GM18951 (cell line): ENCODE results near the gene CMTM7.

ENCODE experiments used
- POLR2A ChIP-seq: IDR thresholded peaks from 4 replicates; pipeline ENCODE4 v1.6.1; 2011; ENCODE audit warnings: mild to moderate bottlenecking; ENCODE audit not compliant: insufficient read length, insufficient read depth; ENCODE audit errors: extremely low read depth
- in situ Hi-C: fragments of 300-500 bp; cut with MboI; formaldehyde crosslinking; loops from one replicate; pipeline ENCODE4 v1.12.0; 2022; ENCODE audit warnings: low sequenced_read_pairs, mixed read lengths, inconsistent platforms; ENCODE audit not compliant: unreplicated experiment

CMTM7 gene

GRCh38 chr3:32454111-32454510 is 62.5 kb downstream of the CMTM7 start:
- in situ Hi-C loops: no loop called here

DNA sequence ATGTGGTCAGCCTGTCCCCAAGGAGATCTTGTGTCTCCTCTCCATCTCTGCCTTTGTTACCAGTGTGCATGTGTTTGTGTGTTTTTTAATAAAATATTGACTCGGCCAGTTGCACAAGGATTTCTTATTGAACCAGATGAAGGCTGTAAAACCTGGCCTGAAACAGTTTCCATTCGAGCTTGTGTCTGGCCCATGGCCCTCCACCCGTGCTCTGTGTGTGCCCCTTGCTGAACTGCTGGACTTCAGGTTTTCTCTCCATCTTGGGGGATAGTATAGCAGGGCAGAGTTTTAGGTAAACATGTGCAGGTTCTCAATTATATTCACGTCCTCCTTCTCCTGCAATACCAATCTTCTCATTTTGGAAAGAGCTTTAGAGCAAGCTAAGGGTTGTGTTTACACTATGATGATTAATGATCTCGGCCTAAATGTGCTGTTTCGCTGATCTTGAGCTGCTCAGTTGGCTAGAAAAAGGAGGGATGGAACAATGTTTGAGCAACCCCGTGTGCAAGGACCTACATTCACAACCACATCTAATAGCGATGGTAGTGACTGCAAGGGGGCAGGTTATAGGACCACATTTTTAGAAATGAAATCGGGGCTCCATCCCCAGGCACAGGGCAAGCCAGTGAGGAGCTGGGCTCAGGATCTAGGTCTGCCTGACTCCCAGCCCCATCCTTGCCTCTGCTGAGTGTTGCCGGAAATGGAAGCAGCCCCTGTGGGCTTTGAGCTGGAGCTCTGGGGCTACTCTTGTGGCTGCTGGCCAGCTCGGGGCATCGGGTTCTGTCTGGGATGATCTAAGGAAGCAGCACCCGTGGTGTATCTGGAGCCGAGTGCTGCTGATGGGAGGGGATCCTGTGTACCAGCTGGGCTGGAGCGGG is 63.3 kb downstream of the CMTM7 start:
- in situ Hi-C loops: no loop called here
- no peak for TF ChIP-seq POLR2A

More at GRCh38 chr3:32454111-32454510, 62.5 kb downstream of the CMTM7 start:
- no peak for TF ChIP-seq POLR2A

DNA sequence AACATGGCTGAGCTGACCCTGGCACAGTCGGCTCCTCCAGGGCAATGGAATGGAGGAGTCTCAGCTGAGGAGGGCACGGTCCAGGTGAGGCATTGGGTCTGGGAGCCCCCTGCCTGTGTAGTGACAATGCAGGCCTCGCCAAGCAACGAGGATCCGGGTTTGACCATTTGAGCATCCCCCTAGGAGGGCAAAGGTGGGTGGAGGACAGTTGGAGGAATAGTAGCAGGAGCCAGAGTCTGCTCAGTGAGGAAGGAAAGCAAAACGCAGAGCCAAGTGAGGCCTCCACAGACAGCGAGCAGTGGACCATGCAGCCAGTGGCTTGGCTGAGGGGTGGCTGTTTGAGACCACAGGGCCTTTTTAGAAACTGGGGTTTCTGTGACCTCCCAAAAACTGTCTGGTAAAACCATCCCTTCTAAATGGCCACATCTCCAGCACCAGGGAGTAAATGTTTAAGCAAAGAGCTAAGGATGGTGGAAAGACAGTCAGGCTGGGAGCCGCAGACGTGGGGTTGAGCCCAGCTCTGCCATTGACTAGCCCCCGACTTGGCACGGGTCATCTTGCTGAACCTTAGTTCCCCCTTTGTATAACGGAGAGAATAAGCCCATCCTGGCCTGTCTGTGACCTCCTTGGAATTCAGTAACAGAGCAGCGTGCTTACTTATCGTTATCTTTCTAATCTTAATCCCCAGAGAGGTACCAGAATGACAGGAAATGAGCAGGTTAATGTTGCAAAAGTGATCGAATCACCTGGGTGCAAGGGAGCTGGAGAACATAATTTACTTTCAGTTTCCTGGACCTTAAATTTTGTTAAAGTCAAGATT is 64.2 kb downstream of the CMTM7 start:
- in situ Hi-C loops: no loop called here
- no peak for TF ChIP-seq POLR2A

DNA sequence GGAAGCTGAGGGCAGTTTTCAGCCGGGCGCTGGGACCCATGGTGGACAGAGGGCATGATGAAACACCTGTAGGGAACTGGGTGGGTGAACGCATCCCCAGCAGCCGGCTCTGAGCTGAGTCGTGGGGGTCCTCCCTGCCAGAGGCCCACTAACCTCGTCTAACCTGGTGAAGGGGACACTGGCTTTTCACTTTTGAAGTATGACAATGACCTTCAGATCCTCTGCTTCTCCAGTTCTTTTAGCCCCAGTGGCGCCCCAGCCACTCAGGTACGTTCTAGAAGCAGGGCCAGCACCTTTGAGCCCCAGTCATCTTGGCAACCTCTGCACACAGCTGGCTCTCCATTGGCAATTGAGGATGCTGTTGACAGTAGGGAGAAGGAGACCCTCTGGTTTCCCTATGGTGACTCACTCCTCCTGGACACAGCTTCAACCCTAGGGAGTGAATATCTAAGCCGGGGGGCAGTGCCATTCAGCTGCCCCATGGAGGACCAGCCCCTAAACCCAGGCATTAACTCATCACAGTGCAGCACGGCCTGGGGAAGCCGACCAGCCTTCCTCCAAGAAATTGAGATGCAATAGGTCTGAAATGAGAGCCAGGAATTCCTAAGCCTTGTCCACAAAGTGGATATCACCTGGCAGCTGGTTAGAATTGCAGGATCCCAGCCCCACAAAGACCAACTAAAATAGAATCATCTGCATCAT is 64.9 kb downstream of the CMTM7 start:
- no peak for TF ChIP-seq POLR2A
- in situ Hi-C loops: no loop called here

DNA sequence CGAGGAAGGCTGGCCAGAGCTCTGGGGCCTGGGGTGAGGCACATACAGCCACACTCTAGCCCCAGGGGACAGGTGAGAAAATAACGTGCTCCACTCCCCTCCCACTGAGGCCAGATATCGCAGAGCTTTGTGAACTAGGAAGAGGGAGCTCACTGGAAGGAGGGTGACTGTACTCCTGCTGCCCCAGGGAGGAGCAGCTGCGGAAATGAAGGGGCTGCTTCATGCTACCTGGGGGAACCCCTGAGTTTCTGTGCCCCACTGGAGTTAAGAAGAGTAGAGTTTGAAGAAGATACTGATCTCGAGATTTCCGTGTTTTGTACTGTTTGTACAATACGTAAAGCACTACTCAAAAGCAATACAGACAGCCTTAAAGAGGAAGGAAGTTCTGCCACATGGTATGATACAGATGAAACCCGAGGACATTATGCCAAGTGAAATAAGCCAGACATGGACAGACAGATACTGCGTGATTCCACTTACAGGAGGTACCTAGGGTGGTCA is 66.4 kb downstream of the CMTM7 start:
- in situ Hi-C loops: no loop called here
- TF ChIP-seq POLR2A: no peak

DNA sequence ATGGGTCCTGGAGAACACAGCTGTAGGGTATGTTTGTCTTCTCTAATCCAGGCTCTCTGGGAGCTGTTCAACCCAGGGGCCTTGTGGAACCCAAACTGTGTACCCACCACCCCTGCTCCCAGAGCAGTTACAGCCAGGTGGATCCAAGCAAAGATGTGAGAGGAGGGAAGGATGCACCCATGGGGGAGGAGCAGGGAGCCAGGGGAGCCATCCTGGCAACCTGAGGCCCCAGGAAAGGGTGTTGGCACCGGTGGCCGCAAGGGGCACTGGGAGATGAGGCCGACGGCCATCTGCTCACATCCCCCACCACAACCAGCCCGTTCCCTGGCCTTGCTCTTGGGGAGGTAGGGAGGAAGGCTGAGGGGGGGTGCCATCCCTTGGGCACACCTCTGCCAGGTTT is 67.8 kb downstream of the CMTM7 start:
- TF ChIP-seq POLR2A: no peak
- in situ Hi-C loops: no loop called here

DNA sequence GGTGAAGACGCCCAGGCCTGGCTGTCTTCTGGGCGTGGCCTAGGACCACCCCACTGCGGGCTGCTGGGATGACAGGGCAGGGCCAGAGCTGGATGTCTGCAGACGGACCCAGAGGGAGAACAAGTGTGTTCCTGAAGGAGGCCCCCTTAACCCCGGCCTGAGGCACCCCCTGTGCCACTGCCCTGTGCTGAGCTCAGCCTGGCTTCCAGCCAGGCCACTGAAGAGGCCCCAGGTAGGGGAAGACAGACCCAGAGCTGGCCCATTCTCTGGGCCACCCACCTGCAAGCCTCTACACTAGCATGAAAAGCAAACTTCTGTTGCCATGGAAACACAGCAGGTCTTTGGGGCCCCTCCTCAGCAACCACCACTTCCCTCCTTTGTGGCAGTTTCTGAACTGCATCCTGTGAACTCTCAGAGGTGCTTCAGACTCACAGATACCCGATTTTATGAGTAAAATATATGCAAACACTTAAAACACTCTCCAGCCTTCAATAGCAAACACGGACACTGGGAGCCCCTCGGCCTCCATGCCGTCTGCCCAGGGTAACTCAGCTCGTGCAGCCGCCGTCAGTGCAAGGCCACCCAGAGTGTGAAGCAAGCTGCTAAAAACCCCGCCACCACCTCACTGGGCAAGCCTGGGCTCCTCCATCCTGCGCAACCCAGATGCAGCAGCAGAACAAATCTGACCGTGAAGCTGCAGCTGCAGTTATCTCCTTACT is 68.5 kb downstream of the CMTM7 start:
- no peak for TF ChIP-seq POLR2A
- in situ Hi-C loops: loop anchor here (10.0 kb wide), 1 partner anchor 85 kb away; no protein-coding TSS in a partner anchor

GRCh38 chr3:32460817-32461496 is 69.3 kb downstream of the CMTM7 start:
- in situ Hi-C loops: loop anchor here (10.0 kb wide), 1 partner anchor 86 kb away; no protein-coding TSS in a partner anchor

DNA sequence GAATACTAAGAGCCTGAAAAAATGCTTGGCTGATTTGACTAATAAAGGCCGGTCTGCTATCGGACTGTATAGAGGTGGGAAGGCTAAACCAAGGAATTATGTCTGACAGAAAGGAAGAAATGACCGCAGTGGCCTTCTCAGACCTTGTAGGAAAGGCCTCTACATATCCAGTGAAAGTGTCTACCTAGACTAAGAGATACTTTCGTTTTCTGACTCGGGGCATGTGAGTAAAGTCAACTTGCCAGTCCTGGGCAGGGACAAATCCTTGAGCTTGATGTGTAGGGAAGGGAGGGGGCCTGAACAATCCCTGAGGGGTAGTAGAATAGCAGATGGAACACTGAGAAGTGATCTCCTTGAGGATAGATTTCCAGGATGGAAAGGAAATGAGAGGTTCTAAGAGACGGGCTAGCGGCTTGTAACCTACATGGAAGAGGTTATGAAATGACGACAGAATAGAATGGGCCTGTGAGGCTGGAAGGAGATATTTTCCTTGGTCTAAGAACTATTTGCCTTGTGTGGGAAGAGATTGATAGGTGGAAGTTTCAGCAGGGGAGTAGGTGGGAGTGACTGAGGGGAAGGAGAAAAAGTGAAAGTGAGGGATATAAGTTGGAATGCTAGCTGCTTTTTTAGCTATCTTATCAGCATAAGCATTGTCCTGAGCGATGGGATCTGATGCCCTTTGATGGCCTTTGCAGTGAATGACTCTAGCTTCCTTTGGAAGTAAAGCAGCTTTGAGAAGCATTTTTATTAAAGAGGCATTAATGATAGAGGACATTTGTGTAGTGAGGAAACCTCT is 70.7 kb downstream of the CMTM7 start:
- in situ Hi-C loops: loop anchor here (10.0 kb wide), 1 partner anchor 88 kb away; no protein-coding TSS in a partner anchor

DNA sequence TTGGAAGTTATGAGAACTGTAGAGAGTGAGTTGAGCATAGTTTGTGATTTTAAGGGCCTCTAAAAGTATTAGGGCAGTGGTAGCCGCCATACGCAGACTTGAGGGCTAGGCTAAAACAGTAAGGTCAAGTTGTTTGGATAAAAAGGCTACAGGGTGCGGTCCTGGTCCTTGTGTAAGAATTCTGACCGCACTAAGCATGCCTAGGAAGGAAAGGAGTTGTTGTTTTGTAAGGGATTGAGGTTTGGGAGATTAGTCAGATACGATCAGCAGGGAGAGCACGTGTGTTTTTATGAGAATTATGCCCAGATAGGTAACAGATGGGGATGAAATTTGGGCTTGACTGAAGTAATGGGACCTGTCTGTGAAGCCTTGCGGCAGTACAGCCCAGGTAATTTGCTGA is 71.8 kb downstream of the CMTM7 start:
- in situ Hi-C loops: loop anchor here (10.0 kb wide), 1 partner anchor 89 kb away; no protein-coding TSS in a partner anchor

- in situ Hi-C loops: loop anchor here (10.0 kb wide), 1 partner anchor 90 kb away; no protein-coding TSS in a partner anchor
These were observed 73.1 kb downstream of the CMTM7 start for GRCh38 chr3:32464726-32465125.

DNA sequence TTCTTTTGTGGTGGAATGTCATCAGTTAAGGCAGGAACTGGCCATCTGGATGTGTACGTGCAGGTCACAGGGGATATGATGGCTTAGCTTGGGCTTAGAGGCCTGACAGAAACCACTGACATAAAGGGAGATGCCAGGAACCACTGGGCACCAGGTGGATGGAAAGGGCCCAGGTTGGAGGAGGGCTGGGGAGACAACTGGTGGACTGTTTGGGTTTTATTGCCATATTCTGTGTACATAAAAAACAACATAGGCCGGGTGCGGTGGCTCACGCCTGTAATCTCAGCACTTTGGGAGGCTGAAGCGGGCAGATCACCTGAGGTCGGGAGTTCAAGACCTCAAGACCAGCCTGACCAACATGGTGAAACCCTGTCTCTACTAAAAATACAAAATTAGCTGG is 75.2 kb downstream of the CMTM7 start:
- in situ Hi-C loops: loop anchor here (10.0 kb wide), 1 partner anchor 92 kb away; no protein-coding TSS in a partner anchor
